IPS DF 6.9 (cell line): ENCODE results near the gene TEAD1.

Source experiments
- DNase-seq: peaks from one replicate; pipeline ENCODE4 v3.0.0-alpha.2; 2013; ENCODE audit warnings: low read depth, low spot score
- H3K27ac ChIP-seq: one replicate; pipeline ENCODE4 v1.5.1; 2013; ENCODE audit warnings: low read length, control low read depth
- H3K27me3 ChIP-seq: 2 replicates; pipeline ENCODE4 v1.6.1; 2013; ENCODE audit warnings: mild to moderate bottlenecking, low read length; ENCODE audit not compliant: control insufficient read depth, insufficient read depth
- H3K36me3 ChIP-seq: 2 replicates; pipeline ENCODE4 v1.6.1; 2013; ENCODE audit warnings: low read length; ENCODE audit not compliant: control insufficient read depth, insufficient read depth
- H3K4me1 ChIP-seq: 2 replicates; pipeline ENCODE4 v1.6.1; 2013; ENCODE audit warnings: low read length; ENCODE audit not compliant: control insufficient read depth, insufficient read depth
- H3K4me3 ChIP-seq: 2 replicates; pipeline ENCODE4 v1.5.1; 2013; ENCODE audit warnings: mild to moderate bottlenecking, low read length
- H3K9me3 ChIP-seq: 2 replicates; pipeline ENCODE4 v1.6.1; 2013; ENCODE audit warnings: low read length, inconsistent platforms; ENCODE audit not compliant: control insufficient read depth, insufficient read depth
- WGBS: extraction: QIAGEN DNeasy Blood & Tissue Kit; methylation state at CpG from one replicate; pipeline ENCODE4 v1.1.7; 2013; ENCODE audit warnings: mixed read lengths, missing lambda C conversion rate; ENCODE audit not compliant: insufficient read length, insufficient coverage; 5-methylcytosine and 5-hydroxymethylcytosine counted together

TEAD1 gene

GRCh38 chr11:12640355-12640754 lies 33.9 kb upstream of the TEAD1 start:
- H3K27ac ChIP-seq = no peak overlapping the region
- no CpG with 5 or more reads among the region's 1 CpG for WGBS

DNA sequence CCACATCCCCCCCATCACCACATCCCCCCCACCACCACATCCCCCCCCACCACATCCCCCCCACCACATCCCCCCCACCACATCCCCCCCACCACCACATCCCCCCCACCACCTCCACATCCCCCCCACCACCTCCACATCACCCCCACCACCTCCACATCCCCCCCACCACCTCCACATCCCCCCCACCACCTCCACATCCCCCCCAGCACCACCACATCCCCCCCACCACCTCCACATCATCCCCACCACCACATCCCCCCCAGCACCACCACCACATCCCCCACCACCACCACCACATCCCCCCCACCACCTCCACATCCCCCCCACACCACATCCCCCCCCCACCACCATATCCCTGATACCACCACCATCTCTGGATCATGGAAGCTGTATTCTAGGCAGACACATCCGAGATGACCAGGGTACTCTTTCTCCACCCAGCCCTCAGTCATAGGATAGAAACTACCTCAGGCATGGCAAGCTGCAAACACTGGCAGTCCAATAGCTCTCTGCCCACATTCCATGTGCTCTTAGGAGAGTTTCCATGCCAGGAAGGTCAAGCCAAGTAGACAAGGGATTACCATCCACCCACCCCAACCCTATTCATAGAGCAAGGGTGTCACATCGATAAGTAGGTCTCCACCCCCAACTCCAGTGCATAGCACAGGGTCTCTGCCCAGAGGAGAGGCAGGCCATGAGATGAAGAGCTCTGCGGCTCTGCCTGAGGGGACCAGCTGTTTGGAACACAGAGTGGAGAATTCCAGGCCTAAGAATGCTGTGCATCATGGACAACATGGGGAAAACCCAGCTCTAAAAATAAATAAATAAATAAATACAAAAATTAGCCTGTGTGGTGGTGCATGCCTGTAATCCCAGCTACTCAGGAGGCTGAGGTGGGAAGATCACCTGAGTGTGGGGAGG lies 33.0 kb upstream of the TEAD1 start:
- Histone ChIP-seq H3K27me3 (no peaks in the 10 kb centered on the region), H3K4me3 (no peak overlapping the region), H3K27ac (no peak overlapping the region), H3K4me1 (no peaks in the 10 kb centered on the region), H3K36me3 (no peaks in the 10 kb centered on the region), H3K9me3 (no peaks in the 10 kb centered on the region)
- WGBS = no CpG with 5 or more reads among the region's 3 CpGs
- no peak for DNase-seq

More at GRCh38 chr11:12640355-12640754, 33.9 kb upstream of the TEAD1 start:
- Histone ChIP-seq H3K4me3 (no peak overlapping the region), H3K36me3 (no peaks in the 10 kb centered on the region), H3K4me1 (no peaks in the 10 kb centered on the region), H3K27me3 (no peaks in the 10 kb centered on the region), H3K9me3 (no peaks in the 10 kb centered on the region)
- DNase-seq = no peak

- no CpG with 5 or more reads among the region's 5 CpGs for WGBS
- H3K4me1 ChIP-seq = no peaks in the 10 kb centered on the region
- no peak overlapping the region for H3K27ac ChIP-seq
- no peak for DNase-seq
- H3K4me3 ChIP-seq = no peak overlapping the region
- H3K9me3 ChIP-seq = no peaks in the 10 kb centered on the region
- H3K36me3 ChIP-seq = no peaks in the 10 kb centered on the region
- no peaks in the 10 kb centered on the region for H3K27me3 ChIP-seq
These were observed 32.2 kb upstream of the TEAD1 start for GRCh38 chr11:12642040-12642439.

DNA sequence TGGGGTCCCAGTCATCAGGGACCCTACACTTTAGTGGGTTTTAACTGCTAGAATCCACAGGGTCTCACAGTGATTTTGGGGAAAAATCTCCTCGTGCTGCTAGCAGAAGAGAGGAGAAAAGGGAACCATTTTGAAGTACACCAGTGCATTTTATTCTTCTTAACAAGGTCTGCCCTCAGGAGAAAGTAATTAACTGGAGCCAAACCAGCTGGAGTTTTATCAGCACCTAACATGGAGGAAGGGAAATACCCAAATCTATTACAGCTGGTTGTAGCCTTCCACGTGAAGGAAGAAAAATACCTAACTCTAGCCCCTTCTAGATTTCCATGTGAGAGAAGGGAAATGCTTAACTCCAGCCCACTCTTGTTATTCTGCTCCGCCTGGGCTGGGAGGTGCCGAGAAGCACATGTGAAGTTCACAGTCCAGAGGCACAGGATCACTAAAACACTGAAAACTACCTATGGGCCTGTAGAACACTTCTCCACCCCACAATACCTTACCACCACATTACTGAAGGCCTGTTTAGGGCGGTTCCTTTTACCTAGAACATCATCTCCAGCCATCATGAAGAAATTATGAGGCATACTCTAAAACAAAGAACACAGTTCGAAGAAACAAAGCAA lies 31.3 kb upstream of the TEAD1 start:
- Histone ChIP-seq H3K4me1 (no peaks in the 10 kb centered on the region), H3K9me3 (no peaks in the 10 kb centered on the region), H3K4me3 (no peak overlapping the region), H3K27me3 (no peaks in the 10 kb centered on the region), H3K27ac (no peak overlapping the region), H3K36me3 (no peaks in the 10 kb centered on the region)
- no CpG with 5 or more reads among the region's 6 CpGs for WGBS
- DNase-seq = no peak

DNA sequence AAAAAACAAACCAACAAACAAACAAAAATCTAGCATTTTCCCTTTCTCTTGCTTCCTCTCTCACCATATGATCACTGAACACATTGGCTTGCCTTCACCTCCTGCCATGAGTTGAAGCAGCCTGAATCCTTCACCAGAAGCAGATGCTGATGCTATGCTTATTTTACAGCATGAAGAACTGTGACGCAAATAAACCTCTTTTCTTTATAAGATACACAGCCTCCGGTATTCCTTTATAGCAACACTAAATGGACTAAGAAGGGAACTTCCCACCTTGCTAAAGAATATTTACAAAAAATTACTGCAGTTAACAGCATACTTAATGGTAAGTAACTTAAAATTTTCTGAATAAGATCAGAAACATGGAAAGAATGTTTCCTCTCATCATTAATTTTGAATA lies 27.7 kb upstream of the TEAD1 start:
- Histone ChIP-seq H3K36me3 (no peaks in the 10 kb centered on the region), H3K9me3 (no peaks in the 10 kb centered on the region), H3K27me3 (no peaks in the 10 kb centered on the region), H3K27ac (no peak overlapping the region), H3K4me3 (no peak overlapping the region), H3K4me1 (no peaks in the 10 kb centered on the region)
- no CpG with 5 or more reads among the region's 2 CpGs for WGBS
- no peak for DNase-seq

GRCh38 chr11:12653729-12654128 lies 20.5 kb upstream of the TEAD1 start:
- Histone ChIP-seq H3K4me1 (no peaks in the 10 kb centered on the region), H3K9me3 (no peaks in the 10 kb centered on the region), H3K27me3 (no peaks in the 10 kb centered on the region), H3K4me3 (no peak overlapping the region), H3K27ac (no peak overlapping the region), H3K36me3 (no peaks in the 10 kb centered on the region)
- no peak for DNase-seq
- no CpG with 5 or more reads among the region's 7 CpGs for WGBS

DNA sequence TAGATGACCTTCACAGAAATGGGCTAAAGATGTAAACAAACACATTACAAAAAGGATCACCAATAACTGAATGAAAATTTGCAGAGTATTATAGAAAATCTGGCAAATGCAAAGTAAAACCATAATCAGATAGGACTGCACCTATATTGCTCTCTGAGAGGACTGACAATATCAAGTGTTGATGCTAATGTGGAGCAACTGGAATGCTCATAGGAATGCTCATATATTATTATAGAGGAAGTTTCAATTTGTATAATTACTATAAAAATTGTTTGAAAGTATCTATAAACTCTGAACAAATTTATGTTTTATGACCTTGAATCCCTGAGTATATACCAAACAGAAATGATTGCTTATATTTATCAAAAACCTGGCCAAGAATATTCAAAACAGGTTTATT lies 18.4 kb upstream of the TEAD1 start:
- DNase-seq = no peak
- H3K36me3 ChIP-seq = no peaks in the 10 kb centered on the region
- H3K4me1 ChIP-seq = no peaks in the 10 kb centered on the region
- no peak overlapping the region for H3K27ac ChIP-seq
- no peaks in the 10 kb centered on the region for H3K27me3 ChIP-seq
- H3K4me3 ChIP-seq = no peak overlapping the region
- no peaks in the 10 kb centered on the region for H3K9me3 ChIP-seq

- no peaks in the 10 kb centered on the region for H3K9me3 ChIP-seq
- WGBS = no CpG with 5 or more reads among the region's 3 CpGs
- H3K27me3 ChIP-seq = no peaks in the 10 kb centered on the region
- DNase-seq = no peak
- no peaks in the 10 kb centered on the region for H3K4me1 ChIP-seq
- H3K36me3 ChIP-seq = no peaks in the 10 kb centered on the region
- no peak overlapping the region for H3K27ac ChIP-seq
- no peak overlapping the region for H3K4me3 ChIP-seq
These were observed 16.9 kb upstream of the TEAD1 start for GRCh38 chr11:12657336-12657735.

GRCh38 chr11:12657981-12658380 lies 16.2 kb upstream of the TEAD1 start:
- Histone ChIP-seq H3K4me1 (no peaks in the 10 kb centered on the region), H3K27ac (no peak overlapping the region), H3K9me3 (no peaks in the 10 kb centered on the region), H3K27me3 (no peaks in the 10 kb centered on the region), H3K4me3 (no peak overlapping the region), H3K36me3 (no peaks in the 10 kb centered on the region)
- WGBS = no CpG with 5 or more reads among the region's 2 CpGs
- no peak for DNase-seq

DNA sequence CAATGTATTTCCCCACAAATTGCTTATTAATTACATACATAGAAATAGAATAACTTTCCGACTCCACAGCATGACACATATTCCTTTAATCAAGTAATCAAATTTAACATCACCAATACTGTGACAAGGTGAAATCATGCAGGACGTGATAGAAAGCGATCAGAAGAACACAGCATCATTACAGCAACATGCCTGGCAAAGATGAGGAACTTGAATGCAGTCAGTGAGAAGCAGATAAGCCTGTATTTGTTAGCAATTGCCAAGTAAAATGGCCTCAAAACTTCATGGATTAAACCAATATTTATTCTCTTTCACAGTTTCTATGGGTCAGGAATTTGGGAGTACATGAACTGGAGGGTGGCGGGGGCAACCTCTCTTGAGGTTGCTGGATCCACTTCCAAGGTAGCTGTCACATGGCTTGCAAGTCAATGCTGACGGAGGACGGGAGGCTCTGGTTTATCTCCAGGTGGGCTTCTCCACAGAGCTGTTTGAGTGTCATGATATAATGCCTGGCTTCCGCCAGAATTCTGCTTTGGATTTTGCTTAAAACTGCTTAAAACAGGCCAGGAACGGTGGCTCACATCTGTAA lies 12.0 kb upstream of the TEAD1 start:
- Histone ChIP-seq H3K27ac (no peak overlapping the region), H3K4me3 (no peak overlapping the region), H3K36me3 (no peaks in the 10 kb centered on the region), H3K4me1 (no peaks in the 10 kb centered on the region), H3K9me3 (no peaks in the 10 kb centered on the region), H3K27me3 (no peaks in the 10 kb centered on the region)
- no peak for DNase-seq
- no CpG with 5 or more reads among the region's 8 CpGs for WGBS
